GM18498 (cell line): ENCODE results near the gene TEX13A.

ENCODE experiments used
- ATAC-seq: cut with Tn5 transposase; IDR thresholded peaks from one replicate; pipeline ENCODE4 v1.9.1; 2021; ENCODE audit warnings: mild to moderate bottlenecking, moderate library complexity; ENCODE audit not compliant: unreplicated experiment

Gene TEX13A

DNA sequence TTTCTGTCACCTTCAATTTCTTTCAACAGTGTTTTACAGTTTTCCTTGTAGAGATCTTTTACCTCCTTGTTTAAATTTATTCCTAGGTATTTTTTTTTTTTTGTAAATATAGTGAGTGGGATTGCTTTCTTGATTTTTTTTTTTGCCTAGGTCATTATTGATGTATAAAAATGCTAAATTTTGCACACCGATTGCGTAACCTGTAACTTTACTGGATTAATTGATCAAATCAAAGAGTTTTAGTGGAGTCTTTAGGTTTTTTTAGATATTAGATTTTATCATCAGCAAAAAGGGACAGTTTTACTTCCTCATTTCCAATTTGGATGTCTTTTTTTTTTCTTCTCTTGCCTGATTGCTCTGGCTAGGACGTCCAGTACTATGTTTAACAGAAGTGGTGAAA is 40.9 kb downstream of the TEX13A start:
- ATAC-seq, result no peak

DNA sequence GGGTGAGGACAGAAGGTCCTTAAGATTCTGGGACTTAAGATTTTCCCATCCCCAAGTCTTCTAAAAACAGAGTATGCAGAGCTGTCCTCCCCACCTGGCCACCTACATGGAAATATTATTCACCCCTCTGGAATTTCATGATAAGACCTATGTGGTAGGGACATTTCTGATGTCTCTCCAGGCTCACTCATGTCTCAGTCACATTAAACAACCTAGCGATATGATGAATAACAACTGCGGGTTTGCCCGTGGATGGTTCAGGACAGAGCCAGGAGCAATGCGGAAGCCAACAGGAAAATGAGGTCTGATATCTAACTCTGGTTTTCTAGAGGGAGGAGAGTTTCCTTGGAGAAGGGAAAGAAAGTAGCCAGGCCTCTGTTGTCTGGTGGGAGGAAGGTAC is 47.4 kb downstream of the TEX13A start:
- ATAC-seq, result no peak
